ENCODE measurements around the gene OSR1. TPM values are rescaled to one million over a fixed set of nuclear protein-coding genes. Genes with fewer than 3 reads are reported as not detected.
A peak's percentile ranks its signal among the peaks of the same experiment; 100 is the strongest.

The OSR1 gene
- total and polyA plus RNA-seq, 10 of the 15 experiments (the other 5 are each of a cell fraction or from before 2014, with no cell fraction given) = not detected

DNA sequence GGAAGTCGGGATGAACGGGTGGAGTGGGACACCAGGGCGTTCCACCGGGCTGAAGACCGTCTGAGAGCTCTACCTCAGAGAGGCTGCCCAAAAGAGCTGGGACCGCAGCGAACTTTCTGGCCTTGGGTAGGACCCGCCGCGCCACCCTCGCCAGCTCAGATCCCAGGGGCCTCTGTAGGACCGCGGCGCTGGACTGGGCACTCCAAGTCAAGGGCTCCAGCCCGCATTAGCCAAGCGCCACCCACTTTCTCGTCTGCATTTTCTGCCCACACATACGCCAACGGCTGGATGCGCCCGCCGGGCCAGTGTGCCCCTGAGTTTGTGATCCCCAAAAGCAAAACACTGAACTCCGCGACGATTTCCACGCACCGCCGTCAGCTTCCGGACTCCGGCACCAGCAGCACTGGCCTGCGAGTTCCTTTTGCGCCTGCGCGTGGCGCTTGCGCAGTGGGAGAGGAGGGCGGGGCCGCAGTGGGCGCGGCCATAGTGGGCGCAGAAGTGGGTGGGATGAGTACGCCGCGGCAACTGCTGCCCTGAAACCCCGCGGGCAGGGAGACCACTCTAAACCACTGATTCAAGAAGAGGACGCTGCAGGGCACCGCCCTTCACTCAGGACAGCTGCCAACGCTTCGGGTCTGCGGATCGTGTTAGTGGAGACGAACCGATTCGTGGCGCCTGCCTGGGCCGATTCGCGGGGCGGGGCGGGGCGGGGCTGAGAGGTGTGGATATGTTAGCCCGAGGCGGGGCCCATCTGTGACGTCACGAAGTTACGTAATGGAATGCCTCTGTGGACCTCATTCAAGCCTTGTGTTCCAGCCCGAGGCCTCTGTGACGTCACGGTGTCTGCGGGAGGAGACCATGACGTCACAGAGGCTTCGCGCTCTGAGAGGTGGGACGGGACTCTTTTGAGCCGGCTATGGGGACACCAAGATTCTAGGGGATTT, 10.5 kb downstream of the OSR1 start:
- peaks cover 4 to 10% of the 10 kb centered on the region in 2 experiments for H3K27me3 ChIP-seq (replicated peaks in 1 of 2; ENCODE audit: control insufficient read depth in 2 of 2, insufficient read depth in 2 of 2, low read length in 1 of 2)
- POLR2A ChIA-PET = interaction anchor here (0.5 to 0.9 kb wide), 4 partner anchors 18 to 194 kb away, joined by 3 read pairs; no protein-coding TSS in a partner anchor
- WGBS (ENCODE audit: insufficient coverage, insufficient replicate concordance, low lambda C conversion rate, missing lambda C conversion rate) = 5% methylated on average over 73 of the region's 76 CpGs
- FAIRE-seq (peak; percentile 96), DNase-seq (ENCODE audit: low read depth, low spot score) (peak; percentile 86), ATAC-seq (peak; percentile 95)
- no peaks in the 10 kb centered on the region; a peak in 1 of 4 replicates for H3K36me3 ChIP-seq (ENCODE audit: control insufficient read depth in 2 of 2, insufficient read depth in 2 of 2, low read length in 1 of 2)
- SMC1A ChIA-PET (ENCODE audit: uncharacterized antibody, unreplicated experiment) = interaction anchor here (0.8 to 1.8 kb wide), 2 partner anchors 9 to 21 kb away, joined by 4 to 7 read pairs; no protein-coding TSS in a partner anchor
- H3K4me3 ChIP-seq = peak overlapping the region; percentile 89
- peaks cover 13% of the 10 kb centered on the region for H3K79me2 ChIP-seq (ENCODE audit: control insufficient read depth, insufficient read depth, low read length)
- H3K4me1 ChIP-seq (ENCODE audit: control insufficient read depth, insufficient read depth, low read length) = peaks cover 6% of the 10 kb centered on the region
- RAD21 ChIA-PET (ENCODE audit: unreplicated experiment) = no interaction called here
- H3K27ac ChIP-seq (ENCODE audit: control insufficient read depth, insufficient read depth) = peak overlapping the region; percentile 91
- intact Hi-C loops (cut with micrococcal nuclease; ENCODE audit: unreplicated experiment) = loop anchor here (1.0 to 10.0 kb wide), 2 partner anchors 788 to 803 kb away; partner anchors contain the start of gene RDH14
- CTCF ChIA-PET = interaction anchor here (0.6 to 1.4 kb wide), 3 partner anchors 8 to 516 kb away, joined by 3 to 4 read pairs (median 3); no protein-coding TSS in a partner anchor
- H2AFZ ChIP-seq (ENCODE audit: control insufficient read depth, low read depth, low read length) = peak overlapping the region; percentile 94
- H3K9me3 ChIP-seq (replicated peaks; ENCODE audit: control insufficient read depth, insufficient read depth, low read length) = no peaks in the 10 kb centered on the region
- TSS peak; percentile 89 for BruUV-seq (replicated peaks)
- H3K9ac ChIP-seq (ENCODE audit: control insufficient read depth, insufficient read depth, low read length) = peak overlapping the region; percentile 99
- in situ Hi-C loops (cut with MboI) = no loop called here
- H3K4me2 ChIP-seq (ENCODE audit: control insufficient read depth, insufficient read depth) = peak overlapping the region; percentile 96
- no peaks in the 10 kb centered on the region for H4K20me1 ChIP-seq (ENCODE audit: control insufficient read depth, insufficient read depth)
- TF ChIP-seq, protein P1, sequence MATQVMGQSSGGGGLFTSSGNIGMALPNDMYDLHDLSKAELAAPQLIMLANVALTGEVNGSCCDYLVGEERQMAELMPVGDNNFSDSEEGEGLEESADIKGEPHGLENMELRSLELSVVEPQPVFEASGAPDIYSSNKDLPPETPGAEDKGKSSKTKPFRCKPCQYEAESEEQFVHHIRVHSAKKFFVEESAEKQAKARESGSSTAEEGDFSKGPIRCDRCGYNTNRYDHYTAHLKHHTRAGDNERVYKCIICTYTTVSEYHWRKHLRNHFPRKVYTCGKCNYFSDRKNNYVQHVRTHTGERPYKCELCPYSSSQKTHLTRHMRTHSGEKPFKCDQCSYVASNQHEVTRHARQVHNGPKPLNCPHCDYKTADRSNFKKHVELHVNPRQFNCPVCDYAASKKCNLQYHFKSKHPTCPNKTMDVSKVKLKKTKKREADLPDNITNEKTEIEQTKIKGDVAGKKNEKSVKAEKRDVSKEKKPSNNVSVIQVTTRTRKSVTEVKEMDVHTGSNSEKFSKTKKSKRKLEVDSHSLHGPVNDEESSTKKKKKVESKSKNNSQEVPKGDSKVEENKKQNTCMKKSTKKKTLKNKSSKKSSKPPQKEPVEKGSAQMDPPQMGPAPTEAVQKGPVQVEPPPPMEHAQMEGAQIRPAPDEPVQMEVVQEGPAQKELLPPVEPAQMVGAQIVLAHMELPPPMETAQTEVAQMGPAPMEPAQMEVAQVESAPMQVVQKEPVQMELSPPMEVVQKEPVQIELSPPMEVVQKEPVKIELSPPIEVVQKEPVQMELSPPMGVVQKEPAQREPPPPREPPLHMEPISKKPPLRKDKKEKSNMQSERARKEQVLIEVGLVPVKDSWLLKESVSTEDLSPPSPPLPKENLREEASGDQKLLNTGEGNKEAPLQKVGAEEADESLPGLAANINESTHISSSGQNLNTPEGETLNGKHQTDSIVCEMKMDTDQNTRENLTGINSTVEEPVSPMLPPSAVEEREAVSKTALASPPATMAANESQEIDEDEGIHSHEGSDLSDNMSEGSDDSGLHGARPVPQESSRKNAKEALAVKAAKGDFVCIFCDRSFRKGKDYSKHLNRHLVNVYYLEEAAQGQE (IDR thresholded peaks at IDR 0.05; ENCODE audit: low read depth, low read length) = 0 out of 2 replicates have a peak, but pooled peaks have one; percentile 4
- TF ChIP-seq ATF7 (IDR thresholded peaks at IDR 0.05; ENCODE audit: low read depth) (peak; percentile 98), NFYA (IDR thresholded peaks at IDR 0.05; ENCODE audit: borderline replicate concordance, low read depth, low read length) (no peak), ZNF207 (IDR thresholded peaks at IDR 0.05; ENCODE audit: borderline replicate concordance) (no peak; the same call in 1 of the 2 replicates), MEF2B (IDR thresholded peaks at IDR 0.05; ENCODE audit: partially characterized antibody, poor library complexity, severe bottlenecking) (no peak), KLF5 (IDR thresholded peaks at IDR 0.05; ENCODE audit: partially characterized antibody) (peak; percentile 94), ASH2L (IDR thresholded peaks at IDR 0.05; ENCODE audit: borderline replicate concordance, low read depth) (no peak)
- TF ChIP-seq, protein P2, sequence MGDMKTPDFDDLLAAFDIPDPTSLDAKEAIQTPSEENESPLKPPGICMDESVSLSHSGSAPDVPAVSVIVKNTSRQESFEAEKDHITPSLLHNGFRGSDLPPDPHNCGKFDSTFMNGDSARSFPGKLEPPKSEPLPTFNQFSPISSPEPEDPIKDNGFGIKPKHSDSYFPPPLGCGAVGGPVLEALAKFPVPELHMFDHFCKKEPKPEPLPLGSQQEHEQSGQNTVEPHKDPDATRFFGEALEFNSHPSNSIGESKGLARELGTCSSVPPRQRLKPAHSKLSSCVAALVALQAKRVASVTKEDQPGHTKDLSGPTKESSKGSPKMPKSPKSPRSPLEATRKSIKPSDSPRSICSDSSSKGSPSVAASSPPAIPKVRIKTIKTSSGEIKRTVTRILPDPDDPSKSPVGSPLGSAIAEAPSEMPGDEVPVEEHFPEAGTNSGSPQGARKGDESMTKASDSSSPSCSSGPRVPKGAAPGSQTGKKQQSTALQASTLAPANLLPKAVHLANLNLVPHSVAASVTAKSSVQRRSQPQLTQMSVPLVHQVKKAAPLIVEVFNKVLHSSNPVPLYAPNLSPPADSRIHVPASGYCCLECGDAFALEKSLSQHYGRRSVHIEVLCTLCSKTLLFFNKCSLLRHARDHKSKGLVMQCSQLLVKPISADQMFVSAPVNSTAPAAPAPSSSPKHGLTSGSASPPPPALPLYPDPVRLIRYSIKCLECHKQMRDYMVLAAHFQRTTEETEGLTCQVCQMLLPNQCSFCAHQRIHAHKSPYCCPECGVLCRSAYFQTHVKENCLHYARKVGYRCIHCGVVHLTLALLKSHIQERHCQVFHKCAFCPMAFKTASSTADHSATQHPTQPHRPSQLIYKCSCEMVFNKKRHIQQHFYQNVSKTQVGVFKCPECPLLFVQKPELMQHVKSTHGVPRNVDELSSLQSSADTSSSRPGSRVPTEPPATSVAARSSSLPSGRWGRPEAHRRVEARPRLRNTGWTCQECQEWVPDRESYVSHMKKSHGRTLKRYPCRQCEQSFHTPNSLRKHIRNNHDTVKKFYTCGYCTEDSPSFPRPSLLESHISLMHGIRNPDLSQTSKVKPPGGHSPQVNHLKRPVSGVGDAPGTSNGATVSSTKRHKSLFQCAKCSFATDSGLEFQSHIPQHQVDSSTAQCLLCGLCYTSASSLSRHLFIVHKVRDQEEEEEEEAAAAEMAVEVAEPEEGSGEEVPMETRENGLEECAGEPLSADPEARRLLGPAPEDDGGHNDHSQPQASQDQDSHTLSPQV (IDR thresholded peaks at IDR 0.05) = no peak
- TF ChIP-seq, protein P3, sequence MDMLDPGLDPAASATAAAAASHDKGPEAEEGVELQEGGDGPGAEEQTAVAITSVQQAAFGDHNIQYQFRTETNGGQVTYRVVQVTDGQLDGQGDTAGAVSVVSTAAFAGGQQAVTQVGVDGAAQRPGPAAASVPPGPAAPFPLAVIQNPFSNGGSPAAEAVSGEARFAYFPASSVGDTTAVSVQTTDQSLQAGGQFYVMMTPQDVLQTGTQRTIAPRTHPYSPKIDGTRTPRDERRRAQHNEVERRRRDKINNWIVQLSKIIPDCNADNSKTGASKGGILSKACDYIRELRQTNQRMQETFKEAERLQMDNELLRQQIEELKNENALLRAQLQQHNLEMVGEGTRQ (IDR thresholded peaks at IDR 0.05; ENCODE audit: borderline replicate concordance, low read depth, low read length) = no peak
